Vagina (tissue), 2 donors: Measurements from ENCODE around the gene GALNT9.

ENCODE experiments used
- POLR2A ChIP-seq, 2 donors: fragments of 450-650 bp; IDR thresholded peaks; one replicate each; pipeline ENCODE4 v1.6.1; 2017; ENCODE audit warnings: antibody characterized with exemption in 2 of 2, mild to moderate bottlenecking in 2 of 2, moderate library complexity in 2 of 2
- POLR2AphosphoS5 ChIP-seq, 2 donors: sonication (generic); formaldehyde crosslinking; IDR thresholded peaks; one replicate each; pipeline ENCODE4 v1.9.0; 2017; ENCODE audit warnings: antibody characterized with exemption in 2 of 2, mild to moderate bottlenecking in 2 of 2, low read depth in 1 of 2; ENCODE audit not compliant: insufficient read depth in 1 of 2
- TF ChIP-seq, protein P1 (sequence below), 3 experiments: fragments of 450-650 bp in 2 of 3; fragments of 200-600 bp in 1 of 3; sonication (generic) in 1 of 3; IDR thresholded peaks; one replicate each; pipeline ENCODE4 v1.5.1; 2017 to 2019; ENCODE audit warnings: antibody characterized with exemption in 3 of 3, mild to moderate bottlenecking in 2 of 3, moderate library complexity in 2 of 3

DNA sequence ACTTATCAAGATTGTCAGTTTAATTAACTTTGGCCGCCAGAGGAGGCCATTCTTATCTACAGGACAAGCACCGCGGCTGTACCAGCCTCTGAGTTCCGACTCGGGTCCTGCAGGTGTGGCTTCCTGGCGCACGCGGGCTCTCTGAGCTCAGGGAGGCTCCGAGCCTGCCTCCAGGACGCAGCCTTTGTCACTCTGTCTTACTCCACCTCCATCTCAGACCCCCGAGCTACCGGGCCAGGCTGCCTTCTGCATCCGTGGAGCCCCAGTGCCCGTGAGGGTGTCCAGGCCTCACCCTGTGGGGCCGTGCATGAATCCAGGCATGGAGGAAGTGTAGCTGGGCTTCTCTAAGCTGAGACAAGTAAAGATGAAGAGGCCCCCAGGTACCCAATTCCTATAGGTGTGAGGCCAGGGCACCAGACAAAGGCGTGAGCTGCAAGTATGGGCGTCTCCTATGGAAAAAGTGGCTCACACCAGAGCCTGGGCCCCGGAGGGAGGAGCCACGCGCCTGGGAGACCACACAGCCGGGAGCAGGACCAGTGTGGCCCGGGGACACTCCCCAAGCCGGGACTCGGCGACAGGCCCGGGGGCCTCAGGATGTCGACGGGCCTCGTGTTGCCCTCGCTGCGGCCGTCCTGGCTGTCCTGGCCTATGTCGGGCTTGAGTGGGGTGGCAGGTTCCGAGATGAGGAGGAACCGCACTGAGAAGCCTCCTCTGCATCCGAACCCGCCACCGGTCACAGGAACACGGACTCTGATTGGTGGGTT is 142.3 kb downstream of the GALNT9 start:
- TF ChIP-seq, protein P1, sequence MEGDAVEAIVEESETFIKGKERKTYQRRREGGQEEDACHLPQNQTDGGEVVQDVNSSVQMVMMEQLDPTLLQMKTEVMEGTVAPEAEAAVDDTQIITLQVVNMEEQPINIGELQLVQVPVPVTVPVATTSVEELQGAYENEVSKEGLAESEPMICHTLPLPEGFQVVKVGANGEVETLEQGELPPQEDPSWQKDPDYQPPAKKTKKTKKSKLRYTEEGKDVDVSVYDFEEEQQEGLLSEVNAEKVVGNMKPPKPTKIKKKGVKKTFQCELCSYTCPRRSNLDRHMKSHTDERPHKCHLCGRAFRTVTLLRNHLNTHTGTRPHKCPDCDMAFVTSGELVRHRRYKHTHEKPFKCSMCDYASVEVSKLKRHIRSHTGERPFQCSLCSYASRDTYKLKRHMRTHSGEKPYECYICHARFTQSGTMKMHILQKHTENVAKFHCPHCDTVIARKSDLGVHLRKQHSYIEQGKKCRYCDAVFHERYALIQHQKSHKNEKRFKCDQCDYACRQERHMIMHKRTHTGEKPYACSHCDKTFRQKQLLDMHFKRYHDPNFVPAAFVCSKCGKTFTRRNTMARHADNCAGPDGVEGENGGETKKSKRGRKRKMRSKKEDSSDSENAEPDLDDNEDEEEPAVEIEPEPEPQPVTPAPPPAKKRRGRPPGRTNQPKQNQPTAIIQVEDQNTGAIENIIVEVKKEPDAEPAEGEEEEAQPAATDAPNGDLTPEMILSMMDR (IDR thresholded peaks at IDR 0.05): no peak
- TF ChIP-seq POLR2AphosphoS5 (IDR thresholded peaks at IDR 0.05; ENCODE audit: insufficient read depth in 1 of 2, low read depth in 1 of 2): no peak
- no peak for TF ChIP-seq POLR2A (IDR thresholded peaks at IDR 0.05)
